Naive thymus-derived CD8-positive, alpha-beta T cell (primary cell): ENCODE results near the gene RFNG. TPM values are rescaled to one million over a fixed set of nuclear protein-coding genes. Genes with fewer than 3 reads are reported as not detected.

Source experiments
- ATAC-seq, 2 donors: fragments of 150-1000 bp; cut with Tn5 transposase in 1 of 2; sonication (Bioruptor Pico), chemical (Tn5 transposase) in 1 of 2; 1 replicate in 1 of 2; 2 replicates in 1 of 2; pipeline ENCODE4 v1.10.0; 2021; ENCODE audit warnings: mild to moderate bottlenecking in 2 of 2, moderate library complexity in 2 of 2
- POLR2A ChIA-PET: fragments of 350-600 bp; sonication (Branson Sonifier 250); formaldehyde crosslinking; loops from one replicate; lab custom pipeline; 2021; ENCODE audit warnings: antibody characterized with exemption; lab: Charles Lee
- DNase-seq, 10 donors: peaks; one replicate each; pipeline versions ENCODE4 v3.0.0 to v3.0.0-alpha.2; 2020 to 2022
- H3K27ac Mint-ChIP-seq, 10 donors: one replicate each; pipeline ENCODE4 v1.8.0; 2020 to 2022; ENCODE audit warnings: mild to moderate bottlenecking in 10 of 10, mixed read lengths in 10 of 10, moderate library complexity in 4 of 10, inconsistent platforms in 1 of 10
- H3K27me3 Mint-ChIP-seq, 5 donors: one replicate each; pipeline ENCODE4 v1.8.0; 2021 to 2022; ENCODE audit warnings: mixed read lengths in 5 of 5
- H3K36me3 Mint-ChIP-seq, 3 donors: one replicate each; pipeline ENCODE4 v1.8.0; 2020 to 2022; ENCODE audit warnings: mixed read lengths in 3 of 3, mild to moderate bottlenecking in 2 of 3, inconsistent platforms in 1 of 3
- H3K4me1 Mint-ChIP-seq, 4 donors: one replicate each; pipeline ENCODE4 v1.8.0; 2021 to 2022; ENCODE audit warnings: mixed read lengths in 4 of 4
- H3K4me3 Mint-ChIP-seq, 10 donors: one replicate each; pipeline ENCODE4 v1.8.0; 2020 to 2022; ENCODE audit warnings: mild to moderate bottlenecking in 10 of 10, mixed read lengths in 10 of 10, moderate library complexity in 6 of 10, inconsistent platforms in 1 of 10
- H3K9me3 Mint-ChIP-seq, 9 donors: one replicate each; pipeline ENCODE4 v1.8.0; 2020 to 2022; ENCODE audit warnings: mixed read lengths in 9 of 9, mild to moderate bottlenecking in 3 of 9, inconsistent platforms in 1 of 9, moderate library complexity in 1 of 9
- polyA plus RNA-seq, 3 donors: library from polyadenylated mRNA; unstranded; fragments of 300-500 nt; fragmentation: Illumina TruSeq; gene quantifications; one replicate each; pipeline ENCODE4 v1.2.3, GENCODE V29; 2021
- total RNA-seq, 8 experiments: library from RNA in 2 of 8; stranded (reverse) in 2 of 8; gene quantifications; one replicate each; pipeline ENCODE4 v1.2.3 and lab custom pipeline; 2021 to 2026

The RFNG gene
- total and polyA plus RNA-seq, 5 experiments from 2014 or later, result 2.2 to 42.1 (median 8.5) TPM

DNA sequence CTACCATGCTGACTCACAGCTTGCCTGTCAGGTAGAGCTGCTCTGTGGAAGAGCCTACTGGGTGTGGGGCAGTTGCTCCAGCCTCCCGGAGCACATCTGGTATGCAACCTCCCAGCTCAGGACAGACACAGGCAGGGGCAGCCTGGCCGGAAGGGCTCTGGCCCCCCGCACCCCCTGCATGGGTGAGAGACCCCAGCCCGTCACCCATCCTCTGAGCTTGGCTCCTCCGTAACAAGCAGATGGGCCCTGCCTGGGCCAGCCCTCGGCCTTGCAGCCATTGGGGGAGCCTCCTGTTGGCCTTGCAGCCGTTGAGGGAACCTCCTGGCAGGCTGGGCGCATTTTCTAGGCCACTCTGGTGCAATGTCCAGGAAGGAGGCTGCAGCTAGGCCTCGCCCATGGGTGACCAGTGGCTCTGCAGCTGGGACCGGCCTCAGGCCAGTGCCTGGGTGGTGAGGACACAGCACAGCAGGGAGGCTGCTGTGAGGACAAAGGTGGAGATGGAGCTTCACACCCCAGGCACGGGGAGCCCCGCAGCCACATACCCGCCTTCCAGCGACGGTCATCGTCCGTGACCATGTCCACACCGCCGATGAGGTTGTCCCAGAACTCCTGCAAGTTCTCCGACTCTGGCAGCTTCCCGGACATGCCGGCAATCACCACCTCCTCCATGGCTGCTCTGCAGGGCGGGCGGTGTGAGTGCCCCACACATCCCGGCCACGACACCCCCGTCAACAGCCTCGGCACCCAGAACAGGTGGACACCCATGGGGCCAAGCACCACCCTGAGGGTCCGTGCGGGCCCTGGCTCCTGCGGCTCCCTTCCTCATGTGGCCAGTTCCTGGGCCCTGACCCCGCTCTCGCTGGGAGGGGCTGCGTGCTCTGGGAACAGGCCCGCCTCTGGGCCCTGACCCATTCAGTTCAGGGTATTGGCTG is 44.4 kb upstream of the RFNG start:
- POLR2A ChIA-PET, result interaction anchor here (0.8 to 4.5 kb wide), 4 partner anchors 12 to 31 kb away, joined by 3 to 33 read pairs (median 8); partner anchors contain the start of gene DUS1L
- Mint-ChIP-seq H3K27ac (peak overlapping the region in 3 of 10 donors; percentile 19 to 71 (median 69)), H3K36me3 (peaks cover 0 to 12% (median 2%) of the 10 kb centered on the region in 3 donors), H3K9me3 (no peaks in the 10 kb centered on the region), H3K4me3 (peak overlapping the region in 8 of 10 donors; percentile 22 to 75 (median 52)), H3K27me3 (no peaks in the 10 kb centered on the region), H3K4me1 (peaks cover 2 to 20% (median 10%) of the 10 kb centered on the region in 4 donors)
- DNase-seq, result peak in 3 of 10 donors; percentile 4 to 60 (median 17)
- no peak for ATAC-seq

DNA sequence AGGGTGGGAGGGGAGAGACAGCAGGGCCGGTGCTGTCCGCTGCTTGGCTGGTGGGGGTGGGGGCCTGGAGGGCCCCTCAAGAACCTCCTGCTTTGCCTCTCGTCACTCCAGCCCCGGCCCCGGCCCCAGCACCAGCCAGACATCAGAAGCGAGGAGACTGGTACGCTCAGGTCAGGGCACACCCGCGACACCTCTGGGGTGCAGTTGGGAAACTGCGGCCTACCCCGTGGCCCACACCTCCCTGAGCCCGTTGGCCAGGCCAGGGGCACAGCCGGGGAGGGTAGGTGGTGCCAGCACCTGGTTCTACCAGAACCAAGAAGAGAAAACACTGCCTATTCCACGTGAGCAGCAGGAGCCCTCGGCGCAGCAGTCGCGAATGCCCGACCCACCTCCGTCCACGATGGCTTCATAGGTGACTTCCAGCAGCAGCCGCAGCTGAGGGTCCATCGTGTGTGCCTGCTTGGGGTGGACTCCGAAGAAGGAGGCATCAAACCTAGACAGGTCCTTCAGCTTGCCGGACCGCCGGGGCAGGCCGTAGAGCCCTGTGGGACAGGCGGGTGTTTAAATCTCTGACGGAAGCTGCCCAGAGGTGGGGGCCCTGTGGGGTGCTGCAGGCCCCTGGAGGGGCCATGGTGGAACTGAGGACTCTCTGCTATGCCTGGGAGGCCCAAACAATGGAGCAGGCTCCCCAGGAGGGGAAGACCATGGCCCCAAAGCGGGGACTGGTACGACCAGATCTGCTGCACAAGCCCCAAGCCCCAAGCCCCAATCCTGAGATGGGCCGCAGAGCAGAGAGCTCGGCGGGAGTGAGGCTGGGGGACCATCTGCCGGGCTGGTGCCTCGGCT is 43.5 kb upstream of the RFNG start:
- POLR2A ChIA-PET, result interaction anchor here (0.8 to 4.5 kb wide), 4 partner anchors 12 to 32 kb away, joined by 3 to 33 read pairs (median 8); partner anchors contain the start of gene DUS1L
- no peak for ATAC-seq
- DNase-seq, result peak in 3 of 10 donors; percentile 6 to 62 (median 18)
- H3K9me3 Mint-ChIP-seq, result no peaks in the 10 kb centered on the region
- peaks cover 0 to 13% (median 2%) of the 10 kb centered on the region in 3 donors for H3K36me3 Mint-ChIP-seq
- peaks cover 2 to 14% (median 8%) of the 10 kb centered on the region in 4 donors for H3K4me1 Mint-ChIP-seq
- peak overlapping the region in 2 of 10 donors; percentile 19 to 38 for H3K27ac Mint-ChIP-seq
- peak overlapping the region in 2 of 10 donors; percentile 29 to 50 for H3K4me3 Mint-ChIP-seq
- H3K27me3 Mint-ChIP-seq, result no peaks in the 10 kb centered on the region

DNA sequence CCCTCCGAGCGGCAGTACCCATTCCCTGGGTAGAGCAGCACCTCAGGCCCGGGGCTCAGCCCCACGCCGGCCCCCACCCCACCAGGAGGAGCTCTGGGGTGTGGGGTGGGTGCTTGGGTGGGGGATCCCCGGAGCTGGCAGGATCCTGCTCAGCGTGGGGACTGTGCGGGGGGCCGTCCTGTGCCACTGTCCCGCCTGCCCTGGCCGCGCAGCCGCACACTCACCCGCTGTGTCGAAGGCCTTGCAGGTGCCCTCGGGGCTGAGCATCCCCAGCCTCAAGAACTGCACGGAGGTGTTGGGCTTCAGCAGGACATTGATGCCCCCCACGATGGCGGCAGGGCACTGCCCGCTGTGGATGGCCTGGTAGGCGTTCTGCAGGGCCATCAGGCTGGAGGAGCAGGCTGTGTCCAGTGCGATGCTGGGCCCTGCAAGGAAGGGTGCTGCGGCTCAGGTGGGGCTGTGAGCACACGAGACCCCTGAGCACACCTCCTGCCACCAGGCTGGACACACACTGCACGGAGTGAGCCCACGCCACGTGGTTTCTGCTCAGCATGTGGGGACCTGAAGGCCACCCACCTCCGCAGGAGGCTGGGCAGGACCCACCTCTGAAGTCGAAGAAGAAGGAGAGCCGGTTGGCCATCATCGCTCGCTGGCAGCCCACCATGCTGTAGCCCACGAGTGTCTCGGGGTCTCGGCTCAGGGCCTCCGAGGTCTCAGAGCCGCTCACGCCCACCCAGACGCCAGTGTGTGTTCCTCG is 41.6 kb upstream of the RFNG start:
- peak overlapping the region in 1 of 10 donors; percentile 4 for H3K4me3 Mint-ChIP-seq

DNA sequence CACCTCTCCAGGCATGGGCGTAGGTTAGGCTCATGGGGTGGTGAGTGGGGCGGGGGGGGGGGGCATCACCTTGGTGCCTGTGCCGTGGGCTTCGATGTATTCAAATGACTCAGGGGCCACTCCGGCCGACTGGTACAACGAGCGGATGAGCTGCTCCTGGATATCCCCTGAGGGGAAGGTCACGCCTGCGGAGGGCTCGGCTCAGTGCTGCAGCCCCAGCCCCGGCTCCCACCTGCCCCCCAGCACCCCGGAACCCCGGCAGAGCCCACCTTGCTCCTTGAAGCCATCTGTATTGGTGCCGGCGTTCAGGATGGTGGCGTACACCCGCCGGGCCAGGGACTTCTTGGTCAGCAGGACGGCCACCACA is 41.0 kb upstream of the RFNG start:
- DNase-seq (peak in 1 of 10 donors; percentile 6), ATAC-seq (no peak)
- Mint-ChIP-seq H3K27me3 (no peaks in the 10 kb centered on the region), H3K4me3 (no peak overlapping the region), H3K9me3 (no peaks in the 10 kb centered on the region), H3K4me1 (peaks cover 0 to 9% (median 4%) of the 10 kb centered on the region in 4 donors), H3K27ac (no peak overlapping the region), H3K36me3 (peaks cover 0 to 18% (median 2%) of the 10 kb centered on the region in 3 donors)
- POLR2A ChIA-PET, result interaction anchor here (0.6 kb wide), 1 partner anchor 196 kb away, joined by 10 read pairs; no protein-coding TSS in a partner anchor

More for the DNA sequence above, 41.6 kb upstream of the RFNG start:
- Mint-ChIP-seq H3K27me3 (no peaks in the 10 kb centered on the region), H3K36me3 (peaks cover 0 to 14% (median 2%) of the 10 kb centered on the region in 3 donors), H3K27ac (no peak overlapping the region), H3K4me1 (peaks cover 0 to 9% (median 4%) of the 10 kb centered on the region in 4 donors), H3K9me3 (no peaks in the 10 kb centered on the region)
- no peak for ATAC-seq
- DNase-seq, result no peak
- POLR2A ChIA-PET, result no interaction called here

DNA sequence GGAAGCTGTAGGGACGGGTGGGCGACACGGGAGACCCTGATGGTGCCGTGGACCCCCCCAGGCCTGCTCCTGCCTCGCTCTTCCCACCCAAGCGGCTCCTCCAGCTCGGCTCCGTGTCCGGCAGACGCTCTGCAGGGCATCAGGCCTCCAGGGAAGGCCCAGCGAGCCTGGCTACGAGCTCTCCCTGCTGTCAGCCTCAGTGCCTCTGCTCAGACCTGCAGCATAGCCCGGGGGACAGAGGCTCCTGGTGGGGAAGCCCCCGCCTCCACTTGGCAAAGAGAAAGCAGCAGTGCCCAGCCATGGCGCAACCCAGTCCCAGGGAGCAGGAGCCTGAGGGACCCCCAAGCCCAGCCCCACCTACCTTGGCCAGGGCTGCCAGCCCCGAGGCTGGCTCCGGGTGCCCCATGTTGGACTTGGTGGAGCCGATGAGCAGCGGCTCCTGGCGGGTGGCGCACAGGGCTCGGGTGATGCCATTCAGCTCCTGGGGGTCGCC is 40.5 kb upstream of the RFNG start:
- POLR2A ChIA-PET, result interaction anchor here (0.6 kb wide), 1 partner anchor 196 kb away, joined by 10 read pairs; no protein-coding TSS in a partner anchor
- Mint-ChIP-seq H3K4me1 (peaks cover 0 to 9% (median 4%) of the 10 kb centered on the region in 4 donors), H3K36me3 (peaks cover 0 to 18% (median 2%) of the 10 kb centered on the region in 3 donors), H3K27ac (peak overlapping the region in 1 of 10 donors; percentile 33), H3K4me3 (no peak overlapping the region), H3K27me3 (no peaks in the 10 kb centered on the region), H3K9me3 (no peaks in the 10 kb centered on the region)
- no peak for ATAC-seq
- no peak for DNase-seq

DNA sequence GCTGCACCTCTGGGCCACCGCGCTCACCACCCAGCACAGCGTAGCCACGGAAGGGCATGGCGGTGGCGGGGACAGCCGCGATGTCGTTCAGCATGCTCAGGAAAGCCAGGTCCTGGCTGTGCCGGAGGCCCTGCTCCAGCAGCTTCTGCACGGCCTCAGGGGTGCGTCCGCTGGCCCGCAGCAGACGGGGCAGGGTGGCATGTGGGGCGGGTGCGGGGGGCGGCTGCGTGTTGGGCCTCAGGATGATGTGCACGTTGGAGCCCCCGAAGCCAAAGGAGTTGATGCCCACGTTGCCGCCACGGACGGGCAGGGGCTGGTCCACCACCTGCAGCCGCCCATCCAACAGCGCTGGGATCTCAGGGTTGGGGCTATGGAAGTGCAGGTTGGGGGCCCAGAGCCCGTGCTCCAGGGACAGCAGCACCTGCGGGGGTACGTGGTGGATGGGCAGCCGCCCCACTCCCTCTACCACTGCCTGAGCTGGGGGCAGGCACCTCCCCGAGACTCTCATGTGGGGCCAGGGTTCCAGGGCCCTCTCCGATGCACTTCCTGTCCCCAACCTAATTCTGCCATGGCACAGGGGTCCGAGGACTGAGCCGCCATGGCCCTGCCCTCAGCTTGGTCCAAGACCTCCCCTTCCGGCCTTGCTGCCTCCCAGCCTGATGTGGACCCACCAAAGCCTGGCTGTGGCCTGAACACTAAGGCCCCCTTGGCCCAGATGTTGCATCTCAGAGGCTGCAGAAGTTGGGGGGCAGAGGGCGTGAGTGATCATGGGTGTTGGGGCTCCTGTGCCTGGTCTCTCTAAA is 39.9 kb upstream of the RFNG start:
- Mint-ChIP-seq H3K9me3 (no peaks in the 10 kb centered on the region), H3K27me3 (no peaks in the 10 kb centered on the region), H3K27ac (peak overlapping the region in 1 of 10 donors; percentile 44), H3K4me3 (no peak overlapping the region), H3K36me3 (peaks cover 0 to 21% (median 2%) of the 10 kb centered on the region in 3 donors), H3K4me1 (peaks cover 0 to 7% (median 2%) of the 10 kb centered on the region in 4 donors)
- ATAC-seq (no peak), DNase-seq (peak in 1 of 10 donors; percentile 6)
- POLR2A ChIA-PET, result interaction anchor here (0.6 kb wide), 1 partner anchor 16 kb away, joined by 4 read pairs; no protein-coding TSS in a partner anchor

DNA sequence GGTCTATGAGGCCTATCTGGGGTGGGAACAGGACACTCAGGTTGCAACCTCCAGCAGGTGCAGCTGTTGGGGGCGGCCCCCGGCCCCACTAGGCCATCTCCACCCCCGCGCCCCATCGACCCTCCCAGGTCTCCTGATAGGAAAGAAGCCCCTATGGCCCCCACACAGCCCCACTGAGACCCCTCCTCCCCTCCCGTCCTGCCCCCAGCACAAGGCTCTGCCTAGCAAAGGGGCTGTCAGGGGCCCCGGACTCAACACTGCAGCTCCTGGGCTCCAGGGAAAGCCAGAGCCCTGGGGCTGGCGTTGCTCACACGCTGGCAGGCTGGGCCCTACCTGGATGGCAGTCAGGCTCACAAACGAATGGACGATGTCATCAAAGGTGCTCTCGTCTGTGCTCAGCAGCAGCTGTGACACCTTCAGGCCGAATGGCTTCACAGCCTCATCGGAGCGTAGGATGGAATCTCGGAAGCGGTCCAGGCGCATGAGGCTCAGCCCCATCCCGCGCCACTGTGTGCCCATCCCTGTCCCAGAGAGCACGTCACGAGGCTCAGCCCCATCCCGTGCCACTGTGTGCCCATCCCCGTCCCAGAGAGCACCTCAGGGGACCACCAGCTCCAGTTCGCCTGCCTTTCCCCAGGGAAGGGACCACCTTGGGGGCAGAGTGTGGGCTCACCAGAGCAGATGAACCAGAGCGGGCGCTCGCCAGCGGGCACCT is 39.1 kb upstream of the RFNG start:
- Mint-ChIP-seq H3K27ac (no peak overlapping the region), H3K4me3 (no peak overlapping the region), H3K27me3 (no peaks in the 10 kb centered on the region), H3K36me3 (peaks cover 0 to 21% (median 0%) of the 10 kb centered on the region in 3 donors), H3K4me1 (peaks cover 0 to 1% (median 0%) of the 10 kb centered on the region in 4 donors), H3K9me3 (no peaks in the 10 kb centered on the region)
- DNase-seq (peak in 1 of 10 donors; percentile 3), ATAC-seq (no peak)
- POLR2A ChIA-PET, result interaction anchor here (0.6 to 2.0 kb wide), 2 partner anchors 15 to 16 kb away, joined by 4 read pairs; no protein-coding TSS in a partner anchor

DNA sequence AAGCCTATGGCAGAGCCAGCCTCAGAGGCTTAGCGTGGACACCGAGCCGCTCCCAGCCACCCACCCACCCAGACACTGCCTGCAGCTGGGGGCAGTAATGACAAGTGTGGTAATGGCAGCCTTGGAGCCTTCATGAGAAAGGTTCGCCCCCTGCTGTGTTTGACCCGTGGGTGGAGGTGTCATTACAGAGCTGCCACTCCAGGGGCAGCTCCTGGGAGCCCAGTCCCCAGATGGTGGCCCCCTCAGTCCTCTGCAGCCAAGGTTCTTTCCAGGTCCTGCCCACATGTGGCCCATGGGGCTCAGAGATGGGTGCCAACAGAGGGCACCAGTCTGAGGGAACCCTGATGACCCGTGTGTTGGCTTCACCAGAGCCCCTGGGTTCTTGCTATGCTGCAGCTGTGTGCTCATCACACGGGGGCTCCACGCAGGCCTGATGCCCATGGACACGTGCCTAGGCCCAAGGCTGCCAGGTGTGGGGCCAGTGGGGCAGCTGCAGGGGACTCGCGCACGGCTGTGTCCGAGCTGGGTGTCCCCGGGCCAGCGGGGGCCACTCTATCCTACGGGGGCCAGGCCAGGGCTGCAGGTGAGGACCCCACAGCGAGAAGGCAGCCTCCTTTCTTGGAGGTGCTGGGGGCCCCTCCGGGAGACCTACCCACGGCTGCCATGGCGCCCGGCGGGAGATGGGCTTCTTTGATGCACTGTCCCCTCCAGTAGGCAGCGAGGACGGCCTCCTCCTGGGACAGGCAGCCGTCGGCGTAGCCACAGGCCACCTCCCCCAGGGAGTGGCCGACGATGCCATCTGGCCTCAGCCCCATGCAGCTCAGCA is 38.3 kb upstream of the RFNG start:
- Mint-ChIP-seq H3K36me3 (peaks cover 0 to 19% (median 0%) of the 10 kb centered on the region in 3 donors), H3K27ac (no peak overlapping the region), H3K27me3 (no peaks in the 10 kb centered on the region), H3K9me3 (no peaks in the 10 kb centered on the region), H3K4me3 (no peak overlapping the region), H3K4me1 (peaks cover 0 to 1% (median 0%) of the 10 kb centered on the region in 4 donors)
- no peak for ATAC-seq
- POLR2A ChIA-PET, result interaction anchor here (0.9 to 2.0 kb wide), 2 partner anchors 16 to 24 kb away, joined by 3 to 4 read pairs; partner anchors contain the start of gene DUS1L
- peak in 2 of 10 donors; percentile 4 to 58 for DNase-seq

DNA sequence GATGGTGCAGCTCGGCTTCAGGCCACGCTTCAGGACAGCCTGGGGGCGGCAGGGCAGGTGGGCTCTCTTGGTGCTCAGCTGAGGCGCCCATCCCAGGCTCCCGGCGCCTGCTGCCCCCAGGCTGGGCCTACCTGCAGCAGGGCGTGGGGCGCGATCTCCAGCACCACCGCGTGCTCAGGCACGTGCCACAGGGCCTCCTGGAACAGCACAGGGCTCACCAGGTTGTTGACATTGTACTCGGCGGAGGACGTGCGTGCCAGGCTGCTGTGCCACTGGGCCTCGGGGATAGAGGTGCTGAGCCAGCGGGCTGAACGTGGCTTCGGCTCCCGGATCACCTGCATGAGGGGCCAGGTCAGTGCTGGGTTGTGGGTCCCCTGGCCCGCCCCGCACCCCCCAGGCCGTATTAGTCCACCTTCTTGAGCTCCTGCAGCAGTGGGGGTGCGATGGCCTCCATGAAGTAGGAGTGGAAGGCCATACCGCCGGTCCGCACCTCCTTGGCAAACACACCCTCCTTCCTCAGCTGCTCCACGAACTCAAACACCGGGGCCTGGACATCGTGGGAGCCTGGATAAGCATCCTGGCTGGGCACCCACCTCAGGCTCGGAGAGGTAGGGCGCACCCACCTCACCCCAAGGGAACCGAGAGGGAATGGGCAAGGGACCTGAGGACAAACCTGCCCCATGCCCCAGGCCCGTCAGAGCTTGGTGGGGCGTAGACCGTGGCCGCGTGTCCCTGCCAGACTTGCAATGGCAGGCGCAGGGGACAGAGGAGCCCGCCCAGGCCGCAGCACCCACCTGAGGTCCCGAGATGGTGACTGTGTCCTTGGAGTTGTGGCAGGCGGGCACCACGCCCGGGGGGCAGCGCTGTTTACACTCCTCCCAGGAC is 37.5 kb upstream of the RFNG start:
- H3K36me3 Mint-ChIP-seq, result peaks cover 0 to 19% (median 0%) of the 10 kb centered on the region in 3 donors
- no peaks in the 10 kb centered on the region for H3K27me3 Mint-ChIP-seq
- H3K9me3 Mint-ChIP-seq, result no peaks in the 10 kb centered on the region
- POLR2A ChIA-PET, result interaction anchor here (0.9 to 2.0 kb wide), 2 partner anchors 17 to 23 kb away, joined by 3 to 4 read pairs; partner anchors contain the start of gene DUS1L
- DNase-seq, result peak in 1 of 10 donors; percentile 4
- no peak overlapping the region for H3K4me3 Mint-ChIP-seq
- H3K4me1 Mint-ChIP-seq, result peaks cover 0 to 1% (median 0%) of the 10 kb centered on the region in 4 donors
- no peak for ATAC-seq
- H3K27ac Mint-ChIP-seq, result peak overlapping the region in 1 of 10 donors; percentile 18
